ENCODE results near the gene SLAIN2. TPM values are rescaled to one million over a fixed set of nuclear protein-coding genes. Genes with fewer than 3 reads are reported as not detected.

The SLAIN2 gene
- total RNA-seq, 2 donors from 2014 or later, result 70.2 to 98.5 TPM

- no peaks in the 10 kb centered on the region for H3K36me3 ChIP-seq
- no peak overlapping the region for H3K9ac ChIP-seq (ENCODE audit: low read depth in 2 of 2, low read length in 2 of 2)
- no peak overlapping the region for H3K4me3 ChIP-seq
- H3K9me3 ChIP-seq, result no peaks in the 10 kb centered on the region
- no peak overlapping the region for H3K27ac ChIP-seq
- H3K27me3 ChIP-seq, result no peaks in the 10 kb centered on the region
- no peak for DNase-seq
- no peaks in the 10 kb centered on the region for H3K4me1 ChIP-seq
- TF ChIP-seq, protein P1, sequence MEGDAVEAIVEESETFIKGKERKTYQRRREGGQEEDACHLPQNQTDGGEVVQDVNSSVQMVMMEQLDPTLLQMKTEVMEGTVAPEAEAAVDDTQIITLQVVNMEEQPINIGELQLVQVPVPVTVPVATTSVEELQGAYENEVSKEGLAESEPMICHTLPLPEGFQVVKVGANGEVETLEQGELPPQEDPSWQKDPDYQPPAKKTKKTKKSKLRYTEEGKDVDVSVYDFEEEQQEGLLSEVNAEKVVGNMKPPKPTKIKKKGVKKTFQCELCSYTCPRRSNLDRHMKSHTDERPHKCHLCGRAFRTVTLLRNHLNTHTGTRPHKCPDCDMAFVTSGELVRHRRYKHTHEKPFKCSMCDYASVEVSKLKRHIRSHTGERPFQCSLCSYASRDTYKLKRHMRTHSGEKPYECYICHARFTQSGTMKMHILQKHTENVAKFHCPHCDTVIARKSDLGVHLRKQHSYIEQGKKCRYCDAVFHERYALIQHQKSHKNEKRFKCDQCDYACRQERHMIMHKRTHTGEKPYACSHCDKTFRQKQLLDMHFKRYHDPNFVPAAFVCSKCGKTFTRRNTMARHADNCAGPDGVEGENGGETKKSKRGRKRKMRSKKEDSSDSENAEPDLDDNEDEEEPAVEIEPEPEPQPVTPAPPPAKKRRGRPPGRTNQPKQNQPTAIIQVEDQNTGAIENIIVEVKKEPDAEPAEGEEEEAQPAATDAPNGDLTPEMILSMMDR (IDR thresholded peaks at IDR 0.05), result no peak
- intact Hi-C loops (cut with DNase I), result no loop called here
Measured at GRCh38 chr4:48334900-48335384, 6.4 kb upstream of the SLAIN2 start.

- H3K9me3 ChIP-seq, result no peaks in the 10 kb centered on the region
- H3K27me3 ChIP-seq, result no peaks in the 10 kb centered on the region
- no peak overlapping the region for H3K9ac ChIP-seq (ENCODE audit: low read depth in 2 of 2, low read length in 2 of 2)
- intact Hi-C loops (cut with DNase I), result no loop called here
- TF ChIP-seq, protein P1 (IDR thresholded peaks at IDR 0.05), result no peak
- no peaks in the 10 kb centered on the region for H3K36me3 ChIP-seq
- no peaks in the 10 kb centered on the region for H3K4me1 ChIP-seq
- DNase-seq, result no peak
- no peak overlapping the region for H3K27ac ChIP-seq
- H3K4me3 ChIP-seq, result no peak overlapping the region
Measured at GRCh38 chr4:48336146-48336870, 5.0 kb upstream of the SLAIN2 start.

DNA sequence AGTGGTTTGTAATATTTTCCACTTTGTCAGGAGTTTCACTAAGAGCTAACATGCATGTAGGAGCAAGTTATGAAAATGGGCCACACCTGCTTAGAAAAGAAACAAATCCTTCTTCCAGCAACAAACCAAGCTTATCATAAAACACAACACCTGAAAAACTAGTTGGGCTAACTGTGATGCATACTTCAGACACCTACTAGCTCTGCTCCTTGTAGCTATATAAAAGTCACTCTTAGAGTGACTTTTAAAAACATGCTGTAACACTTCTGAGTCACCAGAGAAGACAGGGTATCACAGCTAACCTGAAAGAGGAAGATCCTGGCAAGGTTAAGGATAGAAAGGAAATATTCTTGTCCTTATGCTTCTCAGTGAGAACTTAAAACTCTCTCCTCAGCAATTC lies 3.6 kb upstream of the SLAIN2 start:
- Histone ChIP-seq H3K9me3 (no peaks in the 10 kb centered on the region), H3K27me3 (no peaks in the 10 kb centered on the region), H3K9ac (ENCODE audit: low read depth in 2 of 2, low read length in 2 of 2) (peak overlapping the region in 1 of 2 donors; percentile 19), H3K27ac (no peak overlapping the region), H3K4me3 (no peak overlapping the region), H3K36me3 (no peaks in the 10 kb centered on the region), H3K4me1 (no peaks in the 10 kb centered on the region)
- TF ChIP-seq, protein P1 (IDR thresholded peaks at IDR 0.05), result no peak
- no peak for DNase-seq
- intact Hi-C loops (cut with DNase I), result no loop called here

GRCh38 chr4:48339642-48340041 lies 1.7 kb upstream of the SLAIN2 start:
- no peak for DNase-seq
- TF ChIP-seq, protein P1 (IDR thresholded peaks at IDR 0.05), result no peak
- Histone ChIP-seq H3K27me3 (no peaks in the 10 kb centered on the region), H3K36me3 (no peaks in the 10 kb centered on the region), H3K9ac (ENCODE audit: low read depth in 2 of 2, low read length in 2 of 2) (peak overlapping the region in 1 of 2 donors; percentile 80), H3K9me3 (no peaks in the 10 kb centered on the region), H3K27ac (peak overlapping the region; percentile 96), H3K4me1 (no peaks in the 10 kb centered on the region), H3K4me3 (no peak overlapping the region)
- intact Hi-C loops (cut with DNase I), result no loop called here

- intact Hi-C loops (cut with DNase I), result no loop called here
- Histone ChIP-seq H3K9me3 (no peaks in the 10 kb centered on the region), H3K36me3 (no peaks in the 10 kb centered on the region), H3K9ac (ENCODE audit: low read depth in 2 of 2, low read length in 2 of 2) (peak overlapping the region; percentile 54 to 80), H3K27ac (peak overlapping the region; percentile 96), H3K4me3 (peak overlapping the region; percentile 42), H3K4me1 (no peaks in the 10 kb centered on the region), H3K27me3 (no peaks in the 10 kb centered on the region)
- peak; percentile 56 for DNase-seq
- TF ChIP-seq, protein P1 (IDR thresholded peaks at IDR 0.05), result no peak
Measured at GRCh38 chr4:48340276-48340964, 909 bp upstream of the SLAIN2 start.
